Daoy (cell line): Measurements from ENCODE around the gene ZCCHC7. TPM values are rescaled to one million over a fixed set of nuclear protein-coding genes. Genes with fewer than 3 reads are reported as not detected.
"Not testable (repeated sequence)": the region's sequence is repeated elsewhere in the genome, so short reads cannot be mapped to it uniquely, and the experiment has no call there.

Experiments used
- DNase-seq: peaks from one replicate; pipeline ENCODE4 v3.0.0-alpha.2; 2015; ENCODE audit warnings: low read depth
- total RNA-seq: library from RNA; depleted of rRNA; stranded (reverse); fragments of >200 nt; shearing (Covaris generic); gene quantifications from 2 replicates; pipeline ENCODE4 v1.2.3, GENCODE V29; 2014

The ZCCHC7 gene
- total RNA-seq, 1 experiment from 2014 or later = 15.9 TPM

DNA sequence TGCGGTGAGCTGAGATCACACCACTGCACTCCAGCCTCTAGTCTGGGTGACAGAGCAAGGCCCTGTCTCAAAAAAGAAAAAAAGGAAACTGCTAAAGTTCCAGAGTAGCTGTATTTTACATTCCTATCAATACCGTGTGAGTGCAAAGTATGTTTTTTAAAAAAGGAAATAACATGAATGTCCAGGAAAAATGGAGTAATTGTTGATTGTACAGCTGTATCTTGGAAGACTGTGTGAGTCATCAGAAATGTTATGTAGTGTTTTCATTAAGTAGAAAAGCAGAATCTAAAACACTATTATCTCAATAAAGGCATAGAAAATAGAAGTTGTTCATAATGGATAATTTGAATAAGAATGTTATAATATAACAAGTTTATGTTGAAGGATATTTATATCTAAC, 53.9 kb downstream of the ZCCHC7 start:
- no peak for DNase-seq

DNA sequence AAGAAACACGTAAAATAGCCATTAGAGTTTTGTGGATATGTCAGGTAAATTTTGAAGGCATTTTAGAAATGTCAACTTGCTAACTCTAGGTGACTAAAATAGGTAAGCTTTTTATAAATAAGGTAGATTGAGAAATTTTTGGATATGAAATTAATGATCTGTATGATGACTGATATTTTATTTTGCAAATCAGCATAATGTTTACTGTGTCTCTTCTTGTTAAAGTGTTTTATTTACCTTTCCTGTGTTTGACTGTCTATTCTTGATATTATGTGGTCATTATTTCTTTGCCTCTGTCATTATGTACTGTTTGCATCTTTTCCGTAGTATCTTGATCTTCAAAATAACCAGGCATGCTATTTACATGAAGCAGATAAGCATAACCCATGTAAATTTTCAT, 58.4 kb downstream of the ZCCHC7 start:
- DNase-seq = no peak

DNA sequence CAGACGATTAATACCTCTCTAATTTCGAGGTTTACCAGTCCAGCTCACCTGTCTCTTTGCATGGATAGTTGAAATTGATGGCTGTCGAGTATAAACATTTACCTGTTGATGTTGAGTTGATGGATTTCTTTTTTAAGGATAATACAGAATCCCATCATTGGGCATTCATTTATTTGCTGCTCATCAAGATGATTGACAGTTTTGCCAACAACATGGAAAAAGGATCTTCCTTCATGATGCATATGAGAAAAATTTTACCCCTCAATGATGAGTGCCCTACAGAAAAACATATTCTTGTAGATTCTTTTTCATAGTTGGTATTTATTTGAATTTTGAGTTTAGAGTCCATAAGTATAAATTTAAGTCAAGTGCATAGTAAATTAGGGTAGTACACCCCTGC, 59.2 kb downstream of the ZCCHC7 start:
- DNase-seq = no peak

DNA sequence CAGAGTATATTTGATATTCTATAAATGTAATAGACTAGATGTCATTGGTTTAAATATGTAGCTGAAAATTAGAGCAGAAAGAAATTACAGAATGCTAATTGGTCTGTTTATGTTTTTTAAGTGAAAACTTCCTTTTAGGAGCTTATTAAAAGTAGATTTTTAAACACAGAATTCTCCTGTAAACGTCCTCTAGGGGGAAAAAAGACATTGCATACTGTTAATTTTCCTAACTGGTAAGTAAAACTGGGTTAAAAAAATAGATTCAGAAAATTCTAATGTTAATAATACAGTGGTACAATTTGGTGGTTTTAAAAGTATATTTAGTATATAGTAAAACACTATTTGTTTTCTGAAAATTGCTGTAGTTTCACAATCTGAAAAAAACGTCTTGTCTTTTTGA, 59.8 kb downstream of the ZCCHC7 start:
- DNase-seq = no peak

DNA sequence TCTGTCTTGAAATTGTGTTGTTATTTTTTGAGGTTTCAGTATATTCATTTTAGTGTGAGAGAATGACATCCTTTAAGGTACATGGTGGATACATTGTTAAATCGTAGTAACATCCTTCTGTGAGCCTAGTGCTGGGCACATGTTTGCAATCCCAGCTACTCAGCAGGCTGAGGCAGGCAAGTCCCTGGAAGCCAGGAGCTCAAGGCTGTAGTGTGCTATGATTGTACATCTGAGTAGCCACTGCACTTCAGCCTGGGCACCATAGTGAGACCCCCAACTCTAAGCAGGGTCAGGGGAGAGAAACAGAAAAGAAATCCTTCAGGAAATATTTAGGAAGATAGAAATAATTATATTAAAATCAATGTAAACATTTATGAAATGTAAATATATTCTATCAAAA, 62.3 kb downstream of the ZCCHC7 start:
- DNase-seq = no peak

DNA sequence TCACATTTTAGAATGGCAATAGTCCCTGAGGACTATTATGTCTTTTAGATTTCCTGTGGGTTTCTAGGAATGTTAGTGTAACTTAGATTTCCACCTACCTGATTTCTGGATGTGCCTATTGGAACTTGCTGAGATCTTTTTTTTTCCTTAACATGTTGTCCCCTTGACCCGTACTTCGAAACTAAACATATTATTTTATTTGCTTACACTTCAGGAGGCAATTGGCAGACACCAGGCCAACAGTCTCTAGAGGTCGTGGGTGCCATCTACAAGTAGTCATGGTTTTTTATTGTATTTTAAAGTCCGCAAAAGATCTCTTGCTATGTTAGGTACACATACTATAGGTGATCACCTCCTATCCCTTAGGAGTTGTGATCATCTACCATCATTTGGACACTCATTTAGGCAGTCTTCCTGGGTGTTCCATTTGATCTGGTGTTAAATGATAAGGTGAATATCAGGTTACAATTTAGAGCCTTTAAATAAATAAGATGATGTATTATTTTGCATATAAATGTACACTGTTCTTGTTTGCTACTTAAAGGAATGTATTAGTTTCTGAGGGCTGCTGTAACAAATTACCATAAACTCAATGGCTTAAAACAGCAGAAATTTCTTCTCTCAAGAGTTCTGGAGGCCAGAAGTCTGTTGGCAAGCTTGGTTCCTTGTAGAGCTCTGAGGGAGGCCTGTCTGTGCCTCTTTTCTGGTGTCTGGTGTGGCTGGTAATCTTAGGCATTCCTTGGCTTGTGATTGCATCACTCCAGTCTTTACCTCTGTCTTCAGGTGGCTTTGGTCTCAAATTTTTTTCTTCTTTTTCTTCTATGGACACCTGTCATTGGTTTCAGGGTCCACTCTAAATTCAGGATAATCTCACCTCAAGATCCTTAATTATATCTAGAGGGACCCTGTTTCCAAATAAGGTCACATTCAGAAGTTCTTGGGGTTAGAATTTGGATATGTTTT, 64.8 kb downstream of the ZCCHC7 start:
- no peak for DNase-seq

DNA sequence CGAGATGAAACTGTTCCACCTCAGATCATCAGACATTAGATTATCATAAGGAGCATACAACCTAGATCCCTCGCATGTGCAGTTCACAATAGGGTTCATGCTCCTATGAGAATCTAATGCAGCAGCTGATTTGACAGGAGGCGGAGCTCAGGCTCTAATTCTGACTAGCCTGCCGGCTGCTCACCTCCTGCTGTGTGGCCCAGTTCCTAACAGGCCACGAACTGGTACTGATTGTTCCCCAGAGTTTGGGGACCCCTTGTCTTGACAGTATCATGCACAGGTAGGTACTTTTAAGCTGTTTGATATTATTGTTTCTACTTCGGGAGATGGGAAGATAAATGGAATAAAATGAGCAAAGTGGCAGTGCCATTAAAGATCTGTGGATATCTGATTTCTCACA, 66.9 kb downstream of the ZCCHC7 start:
- DNase-seq = no peak

DNA sequence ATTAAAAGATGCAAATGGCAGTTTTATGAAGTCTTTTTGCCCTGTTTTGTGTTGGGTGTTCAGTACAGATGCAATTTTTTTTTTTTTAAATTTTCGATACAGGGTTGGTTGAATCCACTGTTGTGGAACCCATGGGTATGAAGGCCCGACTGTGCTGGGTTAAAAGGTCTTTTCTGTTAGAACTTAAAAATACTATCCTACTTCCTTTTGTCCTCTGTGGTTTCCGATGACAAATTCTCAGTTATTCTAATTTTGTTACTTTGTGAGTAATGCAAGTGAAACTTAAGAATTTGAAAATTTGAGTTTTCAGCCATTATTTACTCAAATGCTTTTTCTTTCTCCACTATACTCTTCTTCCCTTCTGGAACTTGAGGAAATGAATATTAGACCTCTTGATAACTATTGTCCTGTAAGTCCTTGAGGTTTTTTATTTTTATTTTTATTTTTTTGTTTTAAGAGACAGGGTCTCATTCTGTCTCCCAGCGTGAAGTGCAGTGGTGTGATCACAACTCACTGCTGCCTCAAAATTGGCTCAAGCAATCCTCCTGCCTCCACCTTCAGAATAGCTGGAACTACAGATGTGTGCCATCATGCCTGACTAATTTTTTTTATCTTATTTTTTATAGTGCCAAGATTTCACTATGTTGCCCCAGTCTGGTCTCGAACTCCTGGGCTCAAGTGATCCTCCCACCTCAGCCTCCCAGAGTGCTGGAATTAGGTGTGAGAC, 67.5 kb downstream of the ZCCHC7 start:
- DNase-seq = no peak

DNA sequence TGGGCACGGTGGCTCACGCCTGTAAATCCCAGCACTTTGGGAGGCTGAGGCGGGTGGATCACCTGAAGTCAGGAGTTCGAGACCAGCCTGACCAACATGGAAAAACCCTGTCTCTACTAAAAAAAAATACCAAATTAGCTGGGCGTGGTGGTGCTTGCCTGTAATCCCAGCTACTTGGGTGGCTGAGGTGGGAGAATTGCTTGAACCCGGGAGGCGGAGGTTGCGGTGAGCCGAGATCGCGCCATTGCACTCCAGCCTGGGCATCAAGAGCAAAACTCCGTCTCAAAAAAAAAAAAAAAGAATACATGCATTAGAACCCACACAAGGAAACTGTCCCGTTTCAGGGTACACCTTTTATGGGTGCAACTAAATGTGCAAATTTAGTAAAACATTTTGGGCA, 70.4 kb downstream of the ZCCHC7 start:
- not testable (repeated sequence) for DNase-seq

DNA sequence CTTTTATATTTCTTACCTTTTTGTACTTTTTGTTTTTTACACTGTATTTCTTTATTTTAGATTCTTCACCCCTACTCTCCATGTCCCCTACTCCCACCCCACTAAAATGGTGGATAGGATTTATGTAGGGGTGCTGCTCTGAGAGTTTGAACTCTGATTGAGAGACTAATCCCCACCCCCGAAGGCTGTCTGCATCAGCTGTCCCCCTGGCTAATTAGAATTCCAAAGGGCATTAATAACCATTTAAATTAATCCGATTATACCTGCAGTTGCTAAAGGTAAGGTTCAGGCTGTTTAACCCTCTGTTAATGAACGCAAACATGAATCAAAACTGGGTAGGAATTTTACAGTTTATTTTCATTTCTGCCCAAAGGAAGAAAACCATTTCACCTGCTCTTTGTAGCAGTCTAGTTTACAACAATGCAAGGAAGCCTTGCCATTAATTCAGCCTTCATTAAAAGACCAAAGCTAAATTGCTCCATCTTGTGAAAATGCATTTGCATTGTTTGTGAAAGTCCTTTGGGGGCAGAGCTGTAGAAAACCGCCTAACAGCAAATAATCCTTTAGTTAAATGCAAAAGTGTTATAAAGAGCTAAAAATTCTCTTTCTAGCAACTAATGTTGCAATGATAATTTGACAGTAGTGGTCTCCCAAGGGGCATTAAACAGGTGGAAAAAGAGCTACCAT, 71.2 kb downstream of the ZCCHC7 start:
- DNase-seq = no peak

DNA sequence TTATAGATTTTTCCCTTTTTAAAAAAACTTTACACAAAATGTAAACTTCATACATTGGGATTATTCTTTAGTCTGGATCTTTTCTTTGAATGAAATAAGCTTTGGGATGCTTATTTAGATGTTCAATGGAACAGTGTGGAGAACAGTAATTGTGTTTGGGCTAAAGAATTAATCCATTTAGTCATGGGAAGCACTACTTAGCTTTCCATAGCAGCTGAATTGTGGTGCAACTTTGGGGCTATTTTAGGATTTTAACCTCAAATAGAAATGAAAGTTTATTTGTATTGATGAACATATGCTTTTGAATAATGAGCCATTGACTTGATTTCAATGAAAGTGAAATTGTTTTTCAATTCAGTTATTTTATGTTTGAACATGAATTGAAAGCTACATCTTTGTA, 72.4 kb downstream of the ZCCHC7 start:
- no peak for DNase-seq

DNA sequence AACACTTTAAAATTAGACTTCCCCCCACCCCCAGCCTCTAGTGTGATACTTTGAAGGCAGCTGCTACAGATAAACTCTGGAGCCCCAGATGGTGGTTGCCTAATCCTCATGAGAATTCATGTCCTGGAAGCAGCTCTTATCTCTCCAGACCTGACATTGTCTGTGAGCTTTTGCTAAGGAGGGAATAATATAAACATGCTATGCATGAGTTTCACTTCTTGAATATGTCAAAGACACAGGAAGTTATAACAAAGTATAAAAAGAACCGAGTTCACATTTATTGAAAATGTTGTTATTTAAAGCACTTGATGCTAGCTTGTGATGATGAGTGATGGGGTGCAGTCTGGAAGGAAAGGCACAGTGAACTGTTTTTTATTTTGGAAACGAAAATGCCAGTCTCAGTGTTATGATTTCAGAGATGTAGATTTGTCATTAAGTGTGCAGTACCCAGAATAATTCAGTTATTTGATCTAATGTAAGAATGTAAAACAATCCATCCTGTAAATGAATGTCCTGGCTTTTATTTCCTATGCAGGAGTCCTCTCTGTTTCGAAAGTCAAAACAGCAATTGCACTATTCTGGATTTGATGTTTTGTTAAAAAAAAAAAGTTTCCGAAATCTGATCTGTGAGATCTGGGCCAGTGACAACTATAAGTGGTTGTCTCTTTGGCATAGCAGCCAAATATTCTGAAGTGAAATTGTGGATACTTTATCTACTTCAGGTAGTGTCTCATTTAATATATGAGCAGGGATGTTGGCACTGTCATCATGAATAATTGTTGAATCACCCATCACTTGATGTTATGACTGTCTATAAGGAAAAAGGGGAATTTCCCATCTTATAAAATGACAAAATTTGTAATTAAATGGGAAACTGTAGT, 77.0 kb downstream of the ZCCHC7 start:
- peak; percentile 37 for DNase-seq

DNA sequence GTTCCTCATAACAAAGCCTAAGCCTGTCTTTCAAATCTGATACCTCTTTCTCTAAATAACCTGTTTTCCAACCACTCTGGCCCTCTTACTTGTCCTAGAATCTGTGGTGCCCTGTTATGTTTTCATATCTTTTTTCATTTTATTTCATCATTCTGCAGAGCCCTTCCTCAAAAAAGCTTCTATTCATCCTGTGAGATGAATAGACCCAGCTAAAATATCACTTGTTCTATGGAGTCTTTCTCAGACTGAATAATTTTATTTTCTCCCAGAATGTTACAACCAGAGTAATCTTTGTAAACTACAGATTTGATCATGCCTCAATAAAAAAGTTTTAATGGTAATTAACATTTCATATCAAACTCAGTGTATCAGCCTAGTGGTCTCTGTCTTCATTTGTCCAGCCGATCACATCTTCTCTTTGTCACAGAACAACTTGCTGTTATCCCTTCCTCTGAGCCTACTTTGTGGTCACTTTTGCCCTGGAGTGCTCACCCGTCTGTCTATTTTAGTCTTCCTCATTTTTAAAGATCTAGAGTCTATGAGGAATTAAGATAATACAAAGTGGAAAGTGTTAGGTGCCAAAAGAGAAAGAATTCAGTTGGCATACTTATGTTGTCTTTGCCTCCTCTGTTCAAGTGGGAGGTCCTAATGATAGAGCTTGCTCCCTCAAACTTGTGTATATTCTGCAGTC, 77.8 kb downstream of the ZCCHC7 start:
- no peak for DNase-seq

DNA sequence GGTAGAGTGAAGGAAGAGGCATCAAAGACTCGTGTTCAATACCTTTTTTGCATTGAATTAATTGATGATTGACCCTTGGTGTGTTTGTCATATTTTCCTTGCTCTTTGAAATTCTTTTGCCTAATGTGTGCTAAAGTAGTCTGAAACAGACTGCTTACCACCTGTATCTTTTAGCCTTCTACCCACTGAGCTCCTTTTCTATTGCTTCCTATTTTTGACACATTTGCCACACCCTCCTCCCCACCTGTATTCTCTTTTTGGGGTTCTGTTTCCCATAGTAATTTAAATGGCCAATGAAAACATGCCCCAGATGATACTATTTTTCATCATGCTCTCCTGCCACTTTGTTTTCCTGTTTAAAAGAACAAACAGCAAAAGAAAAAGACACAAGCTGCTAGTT, 78.5 kb downstream of the ZCCHC7 start:
- no peak for DNase-seq

DNA sequence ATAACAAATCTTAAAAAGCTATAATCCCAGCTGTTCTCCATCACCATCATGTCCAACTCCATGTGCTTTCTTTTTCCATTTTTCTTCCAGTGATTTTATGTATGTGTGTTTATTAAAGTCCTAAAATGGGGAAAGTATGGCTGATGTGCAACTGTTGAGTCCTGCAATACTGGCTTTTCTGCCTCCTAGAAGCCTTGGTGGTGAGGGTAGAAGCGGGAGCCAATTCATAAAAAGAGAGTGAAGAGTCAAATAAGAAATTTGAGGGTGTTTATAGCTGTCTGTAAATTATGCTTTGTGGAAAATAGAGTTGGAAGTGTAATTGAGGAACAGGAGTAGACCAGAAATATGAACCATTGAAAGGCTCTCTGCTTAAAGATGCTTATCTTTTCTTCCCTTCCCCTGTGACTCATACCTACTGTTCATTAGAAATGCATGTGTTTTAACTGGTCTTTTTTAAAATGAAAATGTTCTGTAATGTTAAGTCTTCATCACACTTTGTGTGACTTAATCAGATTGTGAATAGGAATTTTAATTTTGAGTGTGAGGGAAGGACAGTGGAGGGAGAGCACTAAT, 80.1 kb downstream of the ZCCHC7 start:
- peak; percentile 40 for DNase-seq

DNA sequence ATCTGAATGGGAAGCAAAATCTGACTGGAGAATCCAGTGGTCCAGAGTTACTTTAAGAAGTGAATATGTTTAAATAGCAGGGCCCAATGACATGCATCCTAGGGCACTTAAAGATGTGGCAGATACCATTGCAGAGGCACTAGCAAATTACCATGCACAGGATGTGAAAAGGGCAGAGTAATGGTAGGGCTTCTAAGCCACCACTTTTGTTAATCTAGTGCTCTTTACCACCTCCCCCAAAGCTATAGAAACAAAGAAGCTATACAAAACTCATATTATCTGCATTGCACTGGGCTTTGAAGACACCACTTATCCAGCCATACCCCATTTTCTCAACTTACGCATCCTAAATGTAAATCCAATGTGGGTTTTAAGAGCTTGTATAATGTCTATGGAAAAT, 81.2 kb downstream of the ZCCHC7 start:
- no peak for DNase-seq

DNA sequence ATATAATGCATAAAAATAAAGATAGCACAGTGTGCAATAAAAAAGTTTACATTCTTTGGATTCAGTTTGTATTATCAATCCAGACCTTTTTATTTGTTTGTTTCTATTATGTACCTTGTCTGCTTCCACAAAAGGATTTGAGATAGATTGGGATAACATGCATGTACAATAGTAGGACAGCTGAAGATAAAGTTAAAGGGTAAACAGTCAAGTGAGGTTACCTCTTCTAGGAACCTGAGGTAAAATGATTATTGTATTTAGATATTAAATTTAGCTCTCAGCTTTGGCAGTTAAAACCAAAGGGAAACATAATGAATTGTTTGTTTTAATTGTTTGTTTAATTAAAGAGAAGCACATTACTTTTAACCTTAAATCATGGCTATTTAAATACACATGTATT, 81.7 kb downstream of the ZCCHC7 start:
- no peak for DNase-seq

DNA sequence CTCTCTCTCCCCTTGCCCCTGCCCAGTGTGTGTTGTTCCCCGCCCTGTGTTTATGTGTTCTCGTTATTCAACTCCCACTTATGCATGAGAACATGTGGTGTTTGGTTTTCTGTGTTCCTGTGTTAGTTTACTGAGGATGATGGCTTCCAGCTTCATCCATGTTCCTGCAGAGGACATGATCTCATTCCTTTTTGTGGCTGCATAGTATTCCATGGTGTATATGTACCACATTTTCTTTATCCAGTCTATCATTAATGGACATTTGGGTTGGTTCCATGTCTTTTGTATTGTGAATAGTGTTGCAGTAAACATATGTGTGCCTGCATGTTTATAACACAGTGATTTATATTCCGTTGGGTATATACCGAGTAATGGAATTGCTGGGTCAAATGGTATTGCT, 83.1 kb downstream of the ZCCHC7 start:
- DNase-seq = not testable (repeated sequence)

DNA sequence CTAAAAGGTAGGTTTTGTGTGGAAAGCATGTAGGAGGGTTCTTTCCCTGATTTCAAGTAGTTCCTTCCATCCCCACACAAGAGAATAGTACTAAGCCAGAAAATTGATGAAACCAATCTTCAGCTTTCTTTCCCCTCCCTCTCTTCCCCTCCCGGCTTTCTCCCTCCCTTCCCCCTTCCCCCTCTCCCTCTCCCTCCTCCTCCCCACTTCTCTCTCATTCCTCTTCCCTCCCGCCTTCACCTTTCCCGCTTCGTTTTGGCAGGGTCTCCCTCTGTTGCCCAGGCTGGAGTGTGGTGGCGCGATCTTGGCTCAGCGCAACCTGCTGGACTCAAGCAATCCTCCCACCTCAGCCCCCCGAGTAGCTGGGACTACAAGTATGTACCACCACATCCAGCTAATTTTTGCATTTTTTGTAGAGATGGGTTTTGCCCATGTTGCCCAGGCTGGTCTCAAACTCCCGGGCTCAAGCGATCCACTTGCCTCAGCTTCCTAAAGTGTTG, 85.8 kb downstream of the ZCCHC7 start:
- DNase-seq = no peak
